Measurements from ENCODE around the gene TRMT1L. TPM values are rescaled to one million over a fixed set of nuclear protein-coding genes. Genes with fewer than 3 reads are reported as not detected.

The TRMT1L gene
- total and polyA plus RNA-seq, 2 donors (not counting 1 experiment from before 2014, with no cell fraction given), result 19.4 to 26.4 TPM

- no peak overlapping the region for H3K4me3 ChIP-seq (replicated peaks in 1 of 4; ENCODE audit: control extremely low read depth in 1 of 4, insufficient read depth in 1 of 4, low read depth in 3 of 4, low read length in 4 of 4)
- no peaks in the 10 kb centered on the region for H3K36me3 ChIP-seq (ENCODE audit: control insufficient read depth, insufficient read depth, low read length)
- H3K27ac ChIP-seq (ENCODE audit: insufficient read depth, low read length), result no peak overlapping the region
- no peaks in the 10 kb centered on the region for H3K79me2 ChIP-seq (ENCODE audit: control insufficient read depth, insufficient read depth, low read length)
- no peak for DNase-seq (ENCODE audit: low read depth in 2 of 2)
- H3K4me2 ChIP-seq (ENCODE audit: extremely low read depth, insufficient read depth, low read length), result no peak overlapping the region
- no peak for TF ChIP-seq EZH2 (IDR thresholded peaks at IDR 0.05; ENCODE audit: low read length, missing control alignments)
- no peaks in the 10 kb centered on the region for H4K20me1 ChIP-seq (ENCODE audit: control insufficient read depth, extremely low read depth, insufficient read depth, low read length)
- H3K9ac ChIP-seq (ENCODE audit: insufficient read depth, low read length), result no peak overlapping the region
- no peak overlapping the region for H2AFZ ChIP-seq (ENCODE audit: low read length)
- no peaks in the 10 kb centered on the region for H3K4me1 ChIP-seq (ENCODE audit: control insufficient read depth, extremely low read depth, insufficient read depth, low read length)
- no peaks in the 10 kb centered on the region for H3K9me3 ChIP-seq (ENCODE audit: control insufficient read depth, insufficient read depth, low read depth, low read length)
- no peaks in the 10 kb centered on the region for H3K27me3 ChIP-seq (ENCODE audit: control insufficient read depth, insufficient read depth, low read length)
Observed at GRCh38 chr1:185193756-185194155, 37.0 kb upstream of the TRMT1L start.

- Histone ChIP-seq H3K79me2 (ENCODE audit: control insufficient read depth, insufficient read depth, low read length) (no peaks in the 10 kb centered on the region), H2AFZ (ENCODE audit: low read length) (peak overlapping the region; percentile 81), H3K9me3 (ENCODE audit: control insufficient read depth, insufficient read depth, low read depth, low read length) (no peaks in the 10 kb centered on the region), H3K27me3 (ENCODE audit: control insufficient read depth, insufficient read depth, low read length) (no peaks in the 10 kb centered on the region), H3K36me3 (ENCODE audit: control insufficient read depth, insufficient read depth, low read length) (no peaks in the 10 kb centered on the region), H3K4me3 (replicated peaks in 1 of 4; ENCODE audit: control extremely low read depth in 1 of 4, insufficient read depth in 1 of 4, low read depth in 3 of 4, low read length in 4 of 4) (no peak overlapping the region), H3K4me2 (ENCODE audit: extremely low read depth, insufficient read depth, low read length) (no peak overlapping the region), H3K9ac (ENCODE audit: insufficient read depth, low read length) (no peak overlapping the region), H3K4me1 (ENCODE audit: control insufficient read depth, extremely low read depth, insufficient read depth, low read length) (no peaks in the 10 kb centered on the region), H3K27ac (ENCODE audit: insufficient read depth, low read length) (no peak overlapping the region), H4K20me1 (ENCODE audit: control insufficient read depth, extremely low read depth, insufficient read depth, low read length) (no peaks in the 10 kb centered on the region)
- peak; percentile 48 to 76 for DNase-seq (ENCODE audit: low read depth in 2 of 2)
- TF ChIP-seq CTCF (conservative IDR thresholded peaks at IDR 0.05 in 1 of 2, IDR thresholded peaks at IDR 0.05 in 1 of 2; ENCODE audit: low read depth in 1 of 2, low read length in 2 of 2) (peak; percentile 68), EZH2 (IDR thresholded peaks at IDR 0.05; ENCODE audit: low read length, missing control alignments) (no peak)
Observed at GRCh38 chr1:185170291-185170848, 13.6 kb upstream of the TRMT1L start.

DNA sequence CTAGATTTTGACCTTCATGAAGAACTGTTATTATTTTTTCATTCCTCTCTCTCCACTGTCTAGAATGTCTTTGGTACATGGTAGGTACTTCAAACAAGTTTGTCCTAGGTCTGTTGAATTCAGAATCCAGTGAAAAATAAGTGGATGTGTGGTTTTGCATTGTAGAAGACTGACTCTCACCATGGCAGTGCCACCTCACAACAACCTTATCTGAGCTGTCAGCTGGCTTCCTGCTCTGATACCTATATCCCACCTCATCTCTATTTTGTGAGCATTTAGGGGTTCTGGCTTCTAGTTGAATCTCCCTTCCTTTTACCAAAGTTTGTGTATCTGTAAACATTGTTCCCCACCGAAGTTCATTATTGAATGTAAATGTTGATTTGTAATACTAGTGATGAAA is 9.4 kb upstream of the TRMT1L start:
- no peak overlapping the region for H3K4me3 ChIP-seq (replicated peaks in 1 of 4; ENCODE audit: control extremely low read depth in 1 of 4, insufficient read depth in 1 of 4, low read depth in 3 of 4, low read length in 4 of 4)
- H3K4me2 ChIP-seq (ENCODE audit: extremely low read depth, insufficient read depth, low read length), result no peak overlapping the region
- DNase-seq (ENCODE audit: low read depth in 2 of 2), result no peak
- no peaks in the 10 kb centered on the region for H3K79me2 ChIP-seq (ENCODE audit: control insufficient read depth, insufficient read depth, low read length)
- H4K20me1 ChIP-seq (ENCODE audit: control insufficient read depth, extremely low read depth, insufficient read depth, low read length), result no peaks in the 10 kb centered on the region
- H3K9me3 ChIP-seq (ENCODE audit: control insufficient read depth, insufficient read depth, low read depth, low read length), result no peaks in the 10 kb centered on the region
- H3K4me1 ChIP-seq (ENCODE audit: control insufficient read depth, extremely low read depth, insufficient read depth, low read length), result no peaks in the 10 kb centered on the region
- no peak overlapping the region for H2AFZ ChIP-seq (ENCODE audit: low read length)
- TF ChIP-seq EZH2 (IDR thresholded peaks at IDR 0.05; ENCODE audit: low read length, missing control alignments) (no peak), CTCF (conservative IDR thresholded peaks at IDR 0.05 in 1 of 2, IDR thresholded peaks at IDR 0.05 in 1 of 2; ENCODE audit: low read depth in 1 of 2, low read length in 2 of 2) (no peak)
- no peaks in the 10 kb centered on the region for H3K36me3 ChIP-seq (ENCODE audit: control insufficient read depth, insufficient read depth, low read length)
- no peak overlapping the region for H3K9ac ChIP-seq (ENCODE audit: insufficient read depth, low read length)
- H3K27me3 ChIP-seq (ENCODE audit: control insufficient read depth, insufficient read depth, low read length), result no peaks in the 10 kb centered on the region
- no peak overlapping the region for H3K27ac ChIP-seq (ENCODE audit: insufficient read depth, low read length)
